H1 (cell line): Measurements from ENCODE around the gene HES1.

Experiments
- CEBPB ChIP-seq: IDR thresholded peaks from 2 replicates; pipeline ENCODE4 v1.6.1; 2012; ENCODE audit warnings: low read depth, low read length
- EP300 ChIP-seq, 2 experiments: IDR thresholded peaks; 1 replicate in 1 of 2; 2 replicates in 1 of 2; pipeline ENCODE4 v1.6.1; 2011 to 2012; ENCODE audit warnings: low read depth in 2 of 2, low read length in 2 of 2, mild to moderate bottlenecking in 2 of 2, borderline replicate concordance in 1 of 2, inconsistent platforms in 1 of 2, moderate library complexity in 1 of 2
- MAFK ChIP-seq: IDR thresholded peaks from 2 replicates; pipeline ENCODE4 v1.6.1; 2012; ENCODE audit warnings: low read depth, mild to moderate bottlenecking, improper control_type of control experiment, low read length
- POLR2AphosphoS5 ChIP-seq: IDR thresholded peaks from 2 replicates; pipeline ENCODE4 v1.6.1; 2011; ENCODE audit warnings: low read depth, low read length
- SIN3A ChIP-seq, 2 experiments: IDR thresholded peaks in 1 of 2; conservative IDR thresholded peaks in 1 of 2; 2 replicates each; pipeline ENCODE4 v1.6.1; 2011 to 2012; ENCODE audit warnings: low read length in 2 of 2, improper control_type of control experiment in 1 of 2, low read depth in 1 of 2, mild to moderate bottlenecking in 1 of 2

DNA sequence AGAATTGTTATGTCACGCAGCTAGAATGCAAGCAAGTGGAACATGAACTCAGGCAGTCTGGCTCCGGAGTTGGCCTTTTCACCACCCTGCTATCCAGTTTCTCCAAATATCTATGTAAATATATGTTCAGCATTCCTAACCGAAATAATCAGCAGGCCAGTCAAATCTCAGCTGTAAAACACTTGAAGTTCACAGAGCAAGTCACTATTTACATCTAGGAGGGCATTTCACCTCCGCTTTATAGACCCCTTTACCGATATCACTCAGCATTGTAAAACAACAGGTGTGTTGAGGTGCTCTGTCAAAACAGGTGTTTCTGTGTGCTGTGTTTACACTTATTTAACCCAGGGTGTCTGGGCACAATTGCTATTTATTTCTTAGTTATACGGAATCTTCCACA, 12.2 kb upstream of the HES1 start:
- TF ChIP-seq POLR2AphosphoS5: no peak
- no peak for TF ChIP-seq EP300 (IDR thresholded peaks at IDR 0.05; ENCODE audit: borderline replicate concordance in 1 of 2, low read depth in 2 of 2, low read length in 2 of 2)
- no peak for TF ChIP-seq CEBPB
- TF ChIP-seq SIN3A (conservative IDR thresholded peaks at IDR 0.05 in 1 of 2, IDR thresholded peaks at IDR 0.05 in 1 of 2; ENCODE audit: low read depth in 1 of 2, low read length in 2 of 2): no peak
- no peak for TF ChIP-seq MAFK
